ENCODE data around the gene TRIML1.

Gene TRIML1

GRCh38 chr4:188139141-188139540 is at the start of gene TRIML1:
Gene TRIML1 (plus strand): TSS chr4:188139441. CDS start chr4:188139559, 118 bp downstream.
- no peak for DNase-seq

GRCh38 chr4:188092824-188093223 is 46.4 kb upstream of the TRIML1 start:
- DNase-seq = no peak

- DNase-seq = no peak
These were observed 32.8 kb upstream of the TRIML1 start for GRCh38 chr4:188106454-188106853.

GRCh38 chr4:188107931-188108843 is 31.1 kb upstream of the TRIML1 start:
- DNase-seq = no peak

GRCh38 chr4:188109157-188109755 is 30.0 kb upstream of the TRIML1 start, which contains the start of gene TRIML2:
Gene TRIML2 (minus strand): TSS chr4:188109603. CDS start chr4:188105368, 4,235 bp downstream.
- no peak for DNase-seq

- no peak for DNase-seq
These were observed 29.2 kb upstream of the TRIML1 start for GRCh38 chr4:188110036-188110435.

GRCh38 chr4:188110741-188111471 is 28.3 kb upstream of the TRIML1 start:
- DNase-seq = no peak

- no peak for DNase-seq
These were observed 27.3 kb upstream of the TRIML1 start for GRCh38 chr4:188111955-188112354.

GRCh38 chr4:188113156-188113555 is 26.1 kb upstream of the TRIML1 start:
- DNase-seq = no peak

GRCh38 chr4:188117631-188118324 is 21.5 kb upstream of the TRIML1 start:
- DNase-seq = no peak

- no peak for DNase-seq
These were observed 17.7 kb upstream of the TRIML1 start for GRCh38 chr4:188121530-188121929.

GRCh38 chr4:188127214-188127874 is 11.9 kb upstream of the TRIML1 start:
- DNase-seq = no peak

GRCh38 chr4:188130355-188130754 is 8.9 kb upstream of the TRIML1 start:
- no peak for DNase-seq

- DNase-seq = no peak
These were observed 7.0 kb upstream of the TRIML1 start for GRCh38 chr4:188132232-188132631.

GRCh38 chr4:188138227-188138626 is 1.0 kb upstream of the TRIML1 start:
- DNase-seq = no peak

GRCh38 chr4:188139671-188140070 is 430 bp downstream of the TRIML1 start:
- no peak for DNase-seq

GRCh38 chr4:188143731-188144130 is 4.5 kb downstream of the TRIML1 start:
- no peak for DNase-seq

- no peak for DNase-seq
These were observed 6.4 kb downstream of the TRIML1 start for GRCh38 chr4:188145601-188146000.

- no peak for DNase-seq
These were observed 7.4 kb downstream of the TRIML1 start for GRCh38 chr4:188146618-188147017.

- DNase-seq = no peak
These were observed 7.9 kb downstream of the TRIML1 start for GRCh38 chr4:188147176-188147575.

- DNase-seq = no peak
These were observed 8.5 kb downstream of the TRIML1 start for GRCh38 chr4:188147776-188148175.

Data from activated CD4-positive, CD25-positive, alpha-beta regulatory T cell treated with anti-CD3 and anti-CD28 coated beads, Interleukin-2, amount 50 U/mL, for 72 hours (primary cell).